Suprapubic skin (tissue), 4 donors: ENCODE data around the gene BLVRB. TPM values are rescaled to one million over a fixed set of nuclear protein-coding genes. Genes with fewer than 3 reads are reported as not detected.
"Not testable (repeated sequence)": the region's sequence is repeated elsewhere in the genome, so short reads cannot be mapped to it uniquely, and the experiment has no call there.

Experiments used
- DNase-seq, 2 donors: peaks; one replicate each; pipeline ENCODE4 v3.0.0-alpha.2; 2019; ENCODE audit warnings: low spot score in 2 of 2
- H3K27ac ChIP-seq: fragments of 200-600 bp; sonication (generic); one replicate; pipeline ENCODE4 v1.5.1; 2019
- H3K27me3 ChIP-seq: fragments of 200-600 bp; sonication (generic); one replicate; pipeline ENCODE4 v1.5.1; 2019
- H3K36me3 ChIP-seq: fragments of 200-600 bp; sonication (generic); one replicate; pipeline ENCODE4 v1.5.1; 2019
- H3K4me1 ChIP-seq: fragments of 200-600 bp; sonication (generic); one replicate; pipeline ENCODE4 v1.5.1; 2019
- H3K4me3 ChIP-seq: fragments of 200-600 bp; sonication (generic); one replicate; pipeline ENCODE4 v1.5.1; 2019; ENCODE audit warnings: mild to moderate bottlenecking
- H3K9me3 ChIP-seq: fragments of 200-600 bp; sonication (generic); one replicate; pipeline ENCODE4 v1.5.1; 2019
- CTCF ChIP-seq, 2 donors: fragments of 200-600 bp in 1 of 2; fragments of 450-650 bp in 1 of 2; sonication (generic) in 1 of 2; IDR thresholded peaks; one replicate each; pipeline ENCODE4 v1.5.1; 2016 to 2019; ENCODE audit warnings: antibody characterized with exemption in 2 of 2, mild to moderate bottlenecking in 1 of 2, moderate library complexity in 1 of 2
- EP300 ChIP-seq: sonication (generic); formaldehyde crosslinking; IDR thresholded peaks from one replicate; pipeline ENCODE4 v1.6.1; 2017; ENCODE audit warnings: antibody characterized with exemption
- POLR2A ChIP-seq, 2 donors: fragments of 450-650 bp; IDR thresholded peaks; one replicate each; pipeline ENCODE4 v1.6.1; 2017; ENCODE audit warnings: antibody characterized with exemption in 2 of 2, mild to moderate bottlenecking in 2 of 2, moderate library complexity in 2 of 2
- POLR2AphosphoS5 ChIP-seq, 3 donors: sonication (generic); formaldehyde crosslinking; IDR thresholded peaks; one replicate each; pipeline ENCODE4 v1.6.1; 2017; ENCODE audit warnings: antibody characterized with exemption in 3 of 3
- WGBS: methylation state at CpG from one replicate; pipeline ENCODE4 v1.1.5; 2018; 5-methylcytosine and 5-hydroxymethylcytosine counted together
- total RNA-seq, 4 donors: library from RNA; depleted of rRNA; stranded (reverse); fragments of >200 nt; gene quantifications; one replicate each; pipeline ENCODE4 v1.1.0, GENCODE V29; 2016

The BLVRB gene
- total RNA-seq, 4 donors from 2014 or later: 117 to 172 (median 142) TPM

GRCh38 chr19:40441719-40442253 lies 23.8 kb downstream of the BLVRB start:
- no peaks in the 10 kb centered on the region for H3K9me3 ChIP-seq
- peaks cover 21% of the 10 kb centered on the region for H3K36me3 ChIP-seq
- no peaks in the 10 kb centered on the region for H3K27me3 ChIP-seq
- H3K4me3 ChIP-seq: no peak overlapping the region
- no peak for DNase-seq
- WGBS: 77% methylated on average over 11 of the region's 11 CpGs
- H3K4me1 ChIP-seq: peaks cover 28% of the 10 kb centered on the region
- TF ChIP-seq POLR2AphosphoS5 (IDR thresholded peaks at IDR 0.05) (no peak), CTCF (IDR thresholded peaks at IDR 0.05) (no peak), POLR2A (IDR thresholded peaks at IDR 0.05) (no peak), EP300 (no peak)
- no peak overlapping the region for H3K27ac ChIP-seq

- no peaks in the 10 kb centered on the region for H3K27me3 ChIP-seq
- TF ChIP-seq EP300 (no peak), POLR2A (IDR thresholded peaks at IDR 0.05) (no peak), POLR2AphosphoS5 (IDR thresholded peaks at IDR 0.05) (no peak)
- no peak overlapping the region for H3K4me3 ChIP-seq
- 90% methylated on average over 3 of the region's 3 CpGs for WGBS
- peaks cover 21% of the 10 kb centered on the region for H3K36me3 ChIP-seq
- no peak for DNase-seq
- H3K9me3 ChIP-seq: no peaks in the 10 kb centered on the region
- H3K4me1 ChIP-seq: peaks cover 27% of the 10 kb centered on the region
- H3K27ac ChIP-seq: no peak overlapping the region
These were observed 27.3 kb downstream of the BLVRB start for GRCh38 chr19:40438284-40438683.

GRCh38 chr19:40433391-40434216 lies 31.9 kb downstream of the BLVRB start:
- H3K4me1 ChIP-seq: peaks cover 25% of the 10 kb centered on the region
- H3K27ac ChIP-seq: peak overlapping the region; percentile 95
- 3% methylated on average over 28 of the region's 50 CpGs for WGBS
- no peaks in the 10 kb centered on the region for H3K36me3 ChIP-seq
- H3K4me3 ChIP-seq: peak overlapping the region; percentile 53
- DNase-seq: peak; percentile 92 to 95
- H3K9me3 ChIP-seq: no peaks in the 10 kb centered on the region
- TF ChIP-seq CTCF (IDR thresholded peaks at IDR 0.05) (no peak), POLR2AphosphoS5 (IDR thresholded peaks at IDR 0.05) (peak in 1 of 3 donors; percentile 30), EP300 (no peak), POLR2A (IDR thresholded peaks at IDR 0.05) (peak in 1 of 2 donors; percentile 15)
- no peaks in the 10 kb centered on the region for H3K27me3 ChIP-seq

GRCh38 chr19:40432760-40433159 lies 32.8 kb downstream of the BLVRB start:
- H3K9me3 ChIP-seq, H3K27me3 ChIP-seq, DNase-seq, H3K36me3 ChIP-seq: not testable (repeated sequence)
- Histone ChIP-seq H3K27ac (peak overlapping the region; percentile 95), H3K4me3 (peak overlapping the region; percentile 53), H3K4me1 (peaks cover 25% of the 10 kb centered on the region)
- 25% methylated on average over 7 of the region's 7 CpGs for WGBS

- no peak overlapping the region for H3K27ac ChIP-seq
- 87% methylated on average over 3 of the region's 3 CpGs for WGBS
- no peaks in the 10 kb centered on the region for H3K36me3 ChIP-seq
- DNase-seq: no peak
- H3K27me3 ChIP-seq: no peaks in the 10 kb centered on the region
- H3K4me3 ChIP-seq: no peak overlapping the region
- no peaks in the 10 kb centered on the region for H3K9me3 ChIP-seq
- peaks cover 26% of the 10 kb centered on the region for H3K4me1 ChIP-seq
- TF ChIP-seq POLR2AphosphoS5 (IDR thresholded peaks at IDR 0.05) (no peak), CTCF (IDR thresholded peaks at IDR 0.05) (no peak), POLR2A (IDR thresholded peaks at IDR 0.05) (no peak), EP300 (no peak)
These were observed 33.8 kb downstream of the BLVRB start for GRCh38 chr19:40431698-40432097.

GRCh38 chr19:40430242-40430641 lies 35.3 kb downstream of the BLVRB start:
- H3K4me3 ChIP-seq, DNase-seq, H3K36me3 ChIP-seq, H3K27ac ChIP-seq, H3K27me3 ChIP-seq, H3K9me3 ChIP-seq: not testable (repeated sequence)
- 85% methylated on average over 8 of the region's 10 CpGs for WGBS
- H3K4me1 ChIP-seq: peaks cover 33% of the 10 kb centered on the region

- H3K27me3 ChIP-seq, H3K27ac ChIP-seq, H3K9me3 ChIP-seq, H3K36me3 ChIP-seq, DNase-seq, H3K4me3 ChIP-seq: not testable (repeated sequence)
- peaks cover 35% of the 10 kb centered on the region for H3K4me1 ChIP-seq
- WGBS: 86% methylated on average over 7 of the region's 7 CpGs
These were observed 37.3 kb downstream of the BLVRB start for GRCh38 chr19:40428197-40428596.
